ENCODE measurements around the gene SLC41A2.

Gene SLC41A2

DNA sequence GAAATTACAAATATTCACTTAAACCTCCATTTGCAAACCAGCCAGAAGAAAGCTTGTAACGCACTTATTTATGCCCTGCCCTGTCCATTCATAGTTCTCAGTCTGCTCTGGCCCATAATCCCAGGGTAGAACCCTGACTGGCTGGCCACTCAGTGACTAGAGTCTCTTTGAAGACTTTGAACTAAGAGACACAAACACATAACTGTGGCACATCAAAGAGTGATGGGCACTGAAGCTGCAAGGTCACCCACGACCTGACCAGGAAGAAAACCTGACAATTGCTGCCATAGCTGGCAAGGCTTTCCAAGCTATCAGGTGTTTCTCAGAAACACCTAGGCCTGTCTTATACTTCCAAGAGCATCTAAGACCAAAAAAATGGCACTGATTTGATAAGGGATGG lies 28.7 kb downstream of the SLC41A2 start:
- no peaks in the 10 kb centered on the region for H3K4me1 ChIP-seq (ENCODE audit: insufficient read depth, low read length, poor library complexity, severe bottlenecking)
- H3K79me2 ChIP-seq (ENCODE audit: insufficient read depth, low read length) = no peaks in the 10 kb centered on the region
- H3K9me3 ChIP-seq (ENCODE audit: insufficient read depth, low read depth, low read length) = no peaks in the 10 kb centered on the region
- no peaks in the 10 kb centered on the region for H3K36me3 ChIP-seq (ENCODE audit: insufficient read depth, low read length)
- H3K27me3 ChIP-seq (ENCODE audit: insufficient read depth, low read length, poor library complexity, severe bottlenecking) = no peaks in the 10 kb centered on the region
- no peaks in the 10 kb centered on the region for H3K9me2 ChIP-seq (replicated peaks; ENCODE audit: low read depth, low read length)
- TF ChIP-seq EZH2phosphoT487 (IDR thresholded peaks at IDR 0.05; ENCODE audit: borderline replicate concordance) = no peak
- TF ChIP-seq CTCF (conservative IDR thresholded peaks at IDR 0.05; ENCODE audit: low read length) = no peak
- H3F3A ChIP-seq (ENCODE audit: low read depth) = no peaks in the 10 kb centered on the region
- no peak overlapping the region for H2AFZ ChIP-seq (ENCODE audit: low read length)
- H3K4me2 ChIP-seq (ENCODE audit: low read depth, low read length, poor library complexity, severe bottlenecking) = no peak overlapping the region
- no peaks in the 10 kb centered on the region for H4K20me1 ChIP-seq (ENCODE audit: insufficient read depth, low read length, poor library complexity, severe bottlenecking)
- no peak overlapping the region for H3K4me3 ChIP-seq (ENCODE audit: low read length, poor library complexity, severe bottlenecking)
- H3K9ac ChIP-seq (ENCODE audit: low read depth, low read length, poor library complexity, severe bottlenecking) = no peak overlapping the region

GRCh38 chr12:104928036-104928745 lies 29.9 kb downstream of the SLC41A2 start:
- Histone ChIP-seq H3K79me2 (ENCODE audit: insufficient read depth, low read length) (no peaks in the 10 kb centered on the region), H3K9me2 (replicated peaks; ENCODE audit: low read depth, low read length) (no peaks in the 10 kb centered on the region), H3K36me3 (ENCODE audit: insufficient read depth, low read length) (no peaks in the 10 kb centered on the region), H3F3A (ENCODE audit: low read depth) (no peaks in the 10 kb centered on the region), H3K27me3 (ENCODE audit: insufficient read depth, low read length, poor library complexity, severe bottlenecking) (no peaks in the 10 kb centered on the region), H3K4me2 (ENCODE audit: low read depth, low read length, poor library complexity, severe bottlenecking) (no peak overlapping the region), H3K4me1 (ENCODE audit: insufficient read depth, low read length, poor library complexity, severe bottlenecking) (no peaks in the 10 kb centered on the region), H3K9ac (ENCODE audit: low read depth, low read length, poor library complexity, severe bottlenecking) (no peak overlapping the region), H3K9me3 (ENCODE audit: insufficient read depth, low read depth, low read length) (no peaks in the 10 kb centered on the region), H3K4me3 (ENCODE audit: low read length, poor library complexity, severe bottlenecking) (no peak overlapping the region), H2AFZ (ENCODE audit: low read length) (no peak overlapping the region), H4K20me1 (ENCODE audit: insufficient read depth, low read length, poor library complexity, severe bottlenecking) (no peaks in the 10 kb centered on the region)
- TF ChIP-seq CTCF (conservative IDR thresholded peaks at IDR 0.05; ENCODE audit: low read length) (no peak), EZH2phosphoT487 (IDR thresholded peaks at IDR 0.05; ENCODE audit: borderline replicate concordance) (no peak)

GRCh38 chr12:104925501-104925900 lies 32.6 kb downstream of the SLC41A2 start:
- H3K9ac ChIP-seq (ENCODE audit: low read depth, low read length, poor library complexity, severe bottlenecking) = no peak overlapping the region
- no peak overlapping the region for H3K4me3 ChIP-seq (ENCODE audit: low read length, poor library complexity, severe bottlenecking)
- no peaks in the 10 kb centered on the region for H3K79me2 ChIP-seq (ENCODE audit: insufficient read depth, low read length)
- no peaks in the 10 kb centered on the region for H3K4me1 ChIP-seq (ENCODE audit: insufficient read depth, low read length, poor library complexity, severe bottlenecking)
- no peaks in the 10 kb centered on the region for H3F3A ChIP-seq (ENCODE audit: low read depth)
- no peaks in the 10 kb centered on the region for H4K20me1 ChIP-seq (ENCODE audit: insufficient read depth, low read length, poor library complexity, severe bottlenecking)
- no peak overlapping the region for H3K4me2 ChIP-seq (ENCODE audit: low read depth, low read length, poor library complexity, severe bottlenecking)
- no peak overlapping the region for H2AFZ ChIP-seq (ENCODE audit: low read length)
- H3K9me2 ChIP-seq (replicated peaks; ENCODE audit: low read depth, low read length) = no peaks in the 10 kb centered on the region
- no peaks in the 10 kb centered on the region for H3K36me3 ChIP-seq (ENCODE audit: insufficient read depth, low read length)
- TF ChIP-seq CTCF (conservative IDR thresholded peaks at IDR 0.05; ENCODE audit: low read length) (no peak), EZH2phosphoT487 (IDR thresholded peaks at IDR 0.05; ENCODE audit: borderline replicate concordance) (no peak)
- H3K9me3 ChIP-seq (ENCODE audit: insufficient read depth, low read depth, low read length) = peaks cover 10% of the 10 kb centered on the region
- no peaks in the 10 kb centered on the region for H3K27me3 ChIP-seq (ENCODE audit: insufficient read depth, low read length, poor library complexity, severe bottlenecking)
